Stimulated activated CD8-positive, alpha-beta memory T cell treated with anti-CD3 and anti-CD28 coated beads, Interleukin-2, amount 100 ng/mL, for 48 hours (primary cell): ENCODE measurements around the gene ADGRF1.
"Not testable (repeated sequence)": the region's sequence is repeated elsewhere in the genome, so short reads cannot be mapped to it uniquely, and the experiment has no call there.

Source experiments
- DNase-seq, 2 donors: peaks; one replicate each; pipeline ENCODE4 v3.0.0-alpha.2; 2020; ENCODE audit warnings: low read depth in 2 of 2

The ADGRF1 gene

GRCh38 chr6:47022191-47022590 is 19.9 kb downstream of the ADGRF1 start:
- no peak for DNase-seq

DNA sequence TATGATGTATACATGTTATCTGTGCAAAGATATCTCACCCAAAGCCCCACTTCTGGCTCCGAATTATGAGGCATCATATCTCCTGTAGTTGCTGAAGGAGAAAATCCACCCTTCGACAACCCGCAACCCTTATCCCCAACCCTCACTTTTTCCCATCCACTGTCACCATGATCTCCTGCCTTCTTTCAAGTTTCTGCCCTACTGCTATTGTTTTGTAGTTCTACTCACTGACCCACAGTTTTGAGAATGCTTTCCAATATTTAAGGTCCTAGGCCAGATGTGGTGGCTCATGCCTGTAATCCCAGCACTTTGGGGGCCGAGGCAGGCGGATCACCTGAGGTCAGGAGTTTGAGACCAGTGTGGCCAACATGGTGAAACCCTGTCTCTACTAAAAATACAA is 22.2 kb downstream of the ADGRF1 start:
- DNase-seq = no peak

- DNase-seq = no peak
Measured at GRCh38 chr6:47016909-47017308, 25.2 kb downstream of the ADGRF1 start.

DNA sequence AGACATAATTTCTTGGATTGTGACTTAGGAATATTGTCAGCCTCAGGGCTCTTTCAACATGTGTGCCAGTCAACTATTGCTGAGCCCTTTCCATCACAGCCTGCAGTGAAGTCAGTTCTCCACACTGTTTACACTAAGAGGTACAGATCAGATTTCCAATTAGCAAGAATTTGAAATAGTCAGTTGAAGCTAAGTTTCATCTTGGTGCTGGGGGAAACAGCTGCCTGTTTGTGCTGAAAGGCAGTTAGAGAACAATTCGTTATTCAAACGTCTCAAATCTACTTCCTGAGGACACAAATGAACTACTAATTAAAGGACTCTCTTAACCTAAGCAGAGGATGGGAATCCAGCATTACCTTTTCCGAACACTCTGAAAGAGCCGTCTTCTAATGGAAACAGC is 25.9 kb downstream of the ADGRF1 start:
- no peak for DNase-seq

DNA sequence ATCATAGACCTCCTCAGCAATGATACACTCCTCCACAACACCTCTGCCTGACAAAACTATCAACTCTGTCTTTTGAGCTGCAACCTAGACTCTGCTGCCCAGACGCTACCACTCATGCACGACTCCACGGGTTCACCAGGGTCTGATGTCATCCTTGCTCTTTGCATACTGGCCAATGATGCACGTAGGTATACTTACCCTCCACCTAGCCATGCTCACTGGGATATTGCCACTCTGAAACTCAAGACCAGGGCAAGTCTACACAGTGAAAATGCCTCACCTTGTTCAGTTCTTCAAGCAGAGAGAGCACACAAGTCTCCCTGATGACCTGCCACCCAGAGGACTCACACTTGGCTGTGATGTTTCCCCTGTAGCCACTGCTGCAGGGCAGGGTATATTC is 27.7 kb downstream of the ADGRF1 start:
- no peak for DNase-seq

DNA sequence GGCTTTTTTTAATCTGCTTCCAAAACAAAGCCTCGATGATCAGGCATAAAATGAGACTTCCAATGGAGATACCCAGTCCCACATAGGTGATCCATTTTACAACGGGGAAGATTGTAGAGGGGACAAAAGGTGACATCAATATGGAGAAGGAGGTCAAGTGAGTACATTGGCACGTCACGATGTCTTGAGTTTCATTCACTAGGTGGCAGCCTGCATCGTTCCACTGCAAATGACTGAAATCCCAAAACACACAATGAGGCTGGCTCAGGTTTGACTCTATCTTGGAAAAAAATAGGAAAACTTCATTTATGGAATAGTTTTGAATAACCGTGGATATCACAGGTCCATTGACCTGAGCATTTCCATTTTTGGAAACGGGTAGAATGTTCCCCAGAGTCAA is 32.5 kb downstream of the ADGRF1 start:
- DNase-seq = no peak

DNA sequence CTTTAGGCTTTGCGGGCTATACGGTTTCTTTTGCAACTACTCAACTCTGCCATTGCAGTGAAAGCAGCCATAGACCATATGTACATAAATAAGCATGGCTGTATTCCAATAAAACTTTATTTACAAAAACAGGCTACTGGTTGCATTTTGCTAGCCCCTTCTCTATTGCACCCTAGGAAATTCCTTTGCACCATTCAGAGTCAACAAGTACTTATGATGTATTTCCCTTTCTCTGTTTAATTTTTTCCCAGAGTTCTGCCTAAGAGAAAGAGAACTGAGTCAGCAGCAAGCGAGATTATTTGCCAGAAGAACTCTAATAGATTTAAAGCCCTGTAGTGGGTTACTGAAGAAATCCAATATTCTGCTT is 33.8 kb downstream of the ADGRF1 start:
- DNase-seq = no peak

GRCh38 chr6:47007657-47008396 is 34.3 kb downstream of the ADGRF1 start:
- DNase-seq = no peak

- no peak for DNase-seq
Measured at GRCh38 chr6:47005486-47005885, 36.6 kb downstream of the ADGRF1 start.

- no peak for DNase-seq
Measured at GRCh38 chr6:47004463-47004862, 37.7 kb downstream of the ADGRF1 start.

DNA sequence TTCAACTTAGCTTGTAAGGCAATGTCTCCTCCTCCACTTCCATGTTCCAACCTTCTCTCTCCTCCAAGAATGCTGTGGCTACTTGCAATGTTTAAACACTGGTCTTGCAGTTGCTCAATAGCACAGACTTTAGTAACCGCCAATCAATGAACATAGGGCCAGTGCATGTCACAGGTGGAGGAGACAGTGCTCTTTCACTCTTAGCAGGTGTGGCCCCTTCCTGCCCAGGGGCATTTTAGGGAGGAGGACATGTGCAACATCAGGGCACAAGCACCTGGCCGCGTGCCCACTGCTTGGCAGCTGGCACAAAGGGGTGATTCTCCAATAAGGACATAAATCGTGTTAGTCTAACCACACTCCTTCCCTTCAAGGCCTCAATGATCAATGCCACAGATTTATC is 41.3 kb downstream of the ADGRF1 start:
- no peak for DNase-seq

- DNase-seq = no peak
Measured at GRCh38 chr6:46998436-46999017, 43.6 kb downstream of the ADGRF1 start.

- DNase-seq = no peak
Measured at GRCh38 chr6:46997646-46998045, 44.5 kb downstream of the ADGRF1 start.

DNA sequence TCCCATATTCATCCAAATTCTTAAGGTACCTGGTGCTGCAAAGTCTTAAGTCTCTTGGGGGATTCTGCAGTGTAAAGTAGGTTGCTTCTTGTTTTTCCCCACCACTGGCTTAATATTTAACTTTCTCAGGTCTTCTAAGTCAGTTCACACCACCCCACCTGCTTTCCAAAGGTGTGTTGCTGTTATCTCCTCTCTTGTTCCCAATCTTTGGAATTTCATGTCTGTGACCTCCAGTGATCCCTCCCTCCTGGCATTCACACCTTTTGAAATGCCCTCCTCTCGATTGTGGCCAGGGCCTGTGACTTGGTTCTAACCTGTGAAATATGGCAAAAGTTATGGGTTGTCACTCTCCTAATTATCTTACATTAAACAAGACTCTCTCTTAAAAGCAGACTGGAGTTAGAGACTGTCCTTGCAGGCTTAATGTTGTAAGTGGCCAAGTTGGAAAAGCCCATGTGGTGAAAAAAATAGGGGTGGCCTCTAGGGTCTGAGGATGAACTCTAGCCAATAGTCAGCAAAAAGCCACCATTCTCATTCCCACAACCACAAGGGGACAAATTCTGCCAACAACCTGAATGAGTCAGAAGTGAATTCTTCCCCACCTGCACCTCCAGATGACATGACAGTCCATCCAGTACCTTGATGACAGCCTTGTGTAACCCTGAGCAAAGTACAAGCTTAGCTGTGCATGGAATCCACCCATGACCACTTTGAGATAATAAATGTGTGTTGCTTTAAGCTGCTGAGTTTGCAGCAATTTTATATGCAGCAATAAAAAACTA is 45.1 kb downstream of the ADGRF1 start:
- DNase-seq = no peak

GRCh38 chr6:46994933-46995332 is 47.2 kb downstream of the ADGRF1 start:
- DNase-seq = no peak

DNA sequence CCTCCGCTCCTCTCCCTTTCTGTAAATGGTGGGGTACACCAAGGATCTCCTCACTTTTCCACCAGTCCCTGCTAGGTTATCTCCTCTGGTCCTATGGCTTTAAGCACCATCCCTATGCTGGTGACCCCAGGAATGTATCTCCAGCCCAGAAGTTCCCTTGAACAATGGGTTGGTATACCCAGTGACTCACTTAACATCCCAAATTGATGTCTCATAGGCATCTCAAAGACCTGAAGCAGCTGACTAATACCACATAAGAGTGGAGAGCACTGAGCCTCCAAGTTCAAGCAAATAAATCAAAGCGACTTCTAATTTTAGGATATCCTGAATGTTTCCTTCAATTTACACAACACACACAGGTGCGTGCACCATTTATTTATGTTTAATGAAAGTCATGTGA is 48.3 kb downstream of the ADGRF1 start:
- no peak for DNase-seq

DNA sequence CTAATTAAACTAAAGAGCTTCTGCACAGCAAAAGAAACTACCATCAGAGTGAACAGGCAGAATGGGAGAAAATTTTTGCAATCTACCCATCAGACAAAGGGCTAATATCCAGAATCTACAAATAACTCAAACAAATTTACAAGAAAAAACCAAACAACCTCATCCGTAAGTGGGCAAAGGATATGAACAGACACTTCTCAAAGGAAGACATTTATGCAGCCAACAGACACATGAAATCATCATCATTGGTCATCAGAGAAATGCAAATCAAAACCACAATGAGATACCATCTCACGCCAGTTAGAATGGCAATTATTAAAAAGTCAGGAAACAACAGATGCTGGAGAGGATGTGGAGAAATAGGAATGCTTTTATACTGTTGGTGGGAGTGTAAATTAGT is 49.7 kb downstream of the ADGRF1 start:
- DNase-seq = not testable (repeated sequence)

- DNase-seq = not testable (repeated sequence)
Measured at GRCh38 chr6:46990818-46991510, 51.2 kb downstream of the ADGRF1 start.

- DNase-seq = no peak
Measured at GRCh38 chr6:46990031-46990644, 52.0 kb downstream of the ADGRF1 start.

DNA sequence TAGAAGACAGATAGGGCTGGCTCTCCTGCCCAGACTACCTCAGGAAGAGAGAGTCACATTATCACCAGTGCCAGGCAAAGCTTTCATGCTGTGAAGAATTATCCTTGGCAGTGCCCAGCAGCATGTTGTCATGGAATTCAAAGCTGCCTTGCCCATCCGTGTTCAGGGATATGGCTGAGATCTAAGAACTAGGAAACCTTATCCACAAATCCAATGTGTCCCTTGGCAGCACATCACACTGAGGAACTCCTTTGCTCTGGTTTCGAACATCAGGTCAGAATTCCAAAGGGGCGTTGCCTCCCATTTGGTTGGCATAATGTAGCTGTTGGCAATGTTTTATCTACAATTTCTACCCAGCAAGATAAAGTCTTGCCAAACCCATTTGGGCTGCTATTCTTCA is 52.7 kb downstream of the ADGRF1 start:
- DNase-seq = no peak

DNA sequence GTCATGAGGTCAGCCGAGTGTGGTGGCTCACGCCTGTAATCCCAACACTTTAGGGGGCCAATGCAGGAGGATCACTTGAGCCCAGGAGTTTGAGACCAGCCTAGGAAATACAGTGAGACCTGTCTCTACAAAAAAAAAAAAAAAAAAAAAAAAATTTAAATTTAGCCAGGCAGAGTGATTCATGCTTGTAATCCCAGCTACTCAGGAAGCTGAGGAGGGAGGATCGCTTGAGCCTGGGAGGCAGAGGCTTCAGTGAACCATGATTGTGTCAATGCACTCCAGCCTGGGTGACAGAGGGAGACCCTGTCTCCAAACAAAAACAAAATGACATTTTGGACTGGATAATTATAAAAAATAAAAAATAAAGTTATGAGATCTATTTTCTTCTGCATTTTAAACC is 56.2 kb downstream of the ADGRF1 start:
- no peak for DNase-seq

DNA sequence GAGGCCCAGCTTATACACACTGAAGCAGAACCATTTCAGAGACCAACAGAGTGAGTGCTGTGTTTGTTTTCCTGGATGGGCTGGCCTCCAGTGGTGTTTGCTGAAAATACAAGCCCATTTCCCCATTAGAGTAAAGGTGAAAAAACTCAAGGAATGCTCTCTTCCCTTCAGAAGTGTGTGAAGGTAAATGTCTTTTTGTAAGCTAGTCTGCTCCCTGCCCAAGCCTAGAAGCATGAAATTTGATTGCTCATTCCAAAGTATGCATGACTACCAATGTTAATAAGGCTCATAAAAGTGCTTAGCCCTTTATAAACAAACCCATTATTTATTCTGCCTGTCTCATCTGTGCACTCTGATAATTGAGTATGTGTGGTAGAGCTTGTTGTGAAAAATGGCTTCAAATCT is 59.1 kb downstream of the ADGRF1 start:
- no peak for DNase-seq
